Pulmonary artery endothelial cell (primary cell): ENCODE data around the gene MAPK8IP3. TPM values are rescaled to one million over a fixed set of nuclear protein-coding genes. Genes with fewer than 3 reads are reported as not detected.
"Not testable (repeated sequence)": the region's sequence is repeated elsewhere in the genome, so short reads cannot be mapped to it uniquely, and the experiment has no call there.

Experiments used
- DNase-seq: peaks from one replicate; pipeline ENCODE4 v3.0.0-alpha.2; 2011; ENCODE audit warnings: low read depth, low spot score
- total RNA-seq: library from RNA; depleted of rRNA; stranded (reverse); fragments of >200 nt; gene quantifications from 2 replicates; pipeline ENCODE4 v1.2.3, GENCODE V29; 2014

MAPK8IP3 gene
- total RNA-seq, 1 donor from 2014 or later: 31.2 TPM

DNA sequence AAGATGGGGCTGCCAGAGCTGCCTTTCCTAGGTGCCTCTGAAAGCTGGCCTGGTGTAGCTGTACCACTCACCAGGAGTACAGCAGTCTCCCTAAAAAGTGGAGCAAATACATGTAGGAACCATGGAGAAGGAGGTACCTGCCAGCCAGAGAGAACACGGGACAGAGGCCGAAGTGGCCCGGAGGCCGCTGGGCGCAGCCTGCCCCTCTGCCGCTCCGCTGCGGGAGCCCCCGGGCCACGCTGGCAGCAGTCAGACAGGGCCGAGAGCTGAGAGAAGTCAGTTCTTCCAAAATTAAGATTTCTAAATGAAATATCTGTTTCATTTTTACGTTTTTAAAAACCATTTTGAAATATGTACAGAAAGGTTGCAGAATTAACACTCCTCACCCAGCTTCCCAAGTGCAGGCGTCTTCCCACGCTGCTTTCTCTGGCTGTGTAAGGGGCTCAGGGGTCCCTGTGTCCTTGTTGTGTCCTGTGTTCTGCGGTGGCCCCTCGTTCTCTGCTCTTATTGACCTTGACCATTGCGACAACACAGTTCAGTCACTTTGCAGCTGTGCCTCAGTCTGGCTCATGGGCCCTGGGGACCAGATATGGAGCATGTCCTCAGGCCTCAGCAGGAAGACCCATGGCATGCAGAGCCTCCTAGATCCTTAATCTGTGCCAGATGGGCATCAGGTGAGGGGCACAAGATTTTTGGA lies 5.0 kb downstream of the MAPK8IP3 start:
- DNase-seq: no peak

DNA sequence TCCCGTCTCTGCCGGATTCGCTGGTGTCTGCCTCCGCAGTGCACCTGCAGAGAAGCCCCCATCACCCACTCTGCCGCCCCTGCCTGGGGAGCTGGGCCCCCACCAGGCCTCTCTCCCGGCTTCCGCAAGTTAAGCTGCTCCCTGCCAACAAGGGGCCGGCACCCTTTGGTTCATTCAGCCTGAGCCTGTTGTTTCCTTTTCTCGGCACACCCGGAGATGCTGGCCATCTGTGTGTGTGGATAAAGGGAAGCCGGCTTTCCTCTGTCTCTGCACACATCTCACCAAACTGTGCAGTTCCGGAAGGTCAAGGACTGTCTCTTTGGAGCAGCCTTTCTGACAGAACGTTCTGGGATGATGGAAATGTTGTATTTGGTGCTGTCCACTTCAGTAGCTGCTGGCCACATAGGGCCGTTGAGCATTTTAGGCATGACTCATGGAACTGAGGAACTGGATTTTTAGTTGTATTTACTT lies 6.8 kb downstream of the MAPK8IP3 start:
- DNase-seq: no peak

DNA sequence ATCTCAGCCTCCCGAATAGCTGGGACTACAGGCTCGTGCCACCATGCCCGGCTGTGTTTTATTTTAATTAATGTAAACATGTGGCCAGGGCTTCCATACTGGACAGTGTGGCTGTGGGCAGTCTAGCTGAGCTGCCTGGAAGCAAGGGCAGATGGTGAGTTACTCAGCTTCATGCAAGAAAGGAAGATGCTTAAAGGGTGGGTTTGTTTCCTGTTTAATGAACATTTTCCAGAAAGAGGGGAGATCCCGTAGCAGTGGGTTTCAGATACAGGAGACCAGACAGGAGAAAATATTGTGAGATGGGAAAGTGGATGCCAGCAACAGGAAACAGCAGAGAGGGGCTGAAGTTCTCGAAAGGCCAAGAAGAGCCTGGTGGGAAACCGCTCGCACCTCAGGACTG lies 7.3 kb downstream of the MAPK8IP3 start:
- DNase-seq: no peak

DNA sequence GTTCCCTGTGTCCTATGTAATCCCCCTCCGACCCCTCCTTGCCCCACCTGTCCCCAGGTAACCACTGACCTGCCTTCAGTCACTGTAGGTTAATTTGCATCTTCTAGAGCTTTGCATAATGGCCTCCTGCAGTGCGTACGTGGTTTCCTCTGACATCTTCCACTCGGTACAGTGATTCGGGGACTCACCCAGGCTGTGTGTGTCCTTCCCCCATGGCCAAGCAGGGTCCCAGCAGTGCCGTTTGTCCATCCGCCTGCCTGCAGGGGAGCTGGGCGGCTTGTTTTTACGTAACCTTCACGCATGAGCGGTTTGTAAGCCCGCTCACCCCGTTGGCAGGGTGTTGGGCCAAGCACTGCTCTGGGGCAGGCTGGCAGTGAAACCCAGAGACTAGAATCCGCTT lies 7.9 kb downstream of the MAPK8IP3 start:
- DNase-seq: no peak

DNA sequence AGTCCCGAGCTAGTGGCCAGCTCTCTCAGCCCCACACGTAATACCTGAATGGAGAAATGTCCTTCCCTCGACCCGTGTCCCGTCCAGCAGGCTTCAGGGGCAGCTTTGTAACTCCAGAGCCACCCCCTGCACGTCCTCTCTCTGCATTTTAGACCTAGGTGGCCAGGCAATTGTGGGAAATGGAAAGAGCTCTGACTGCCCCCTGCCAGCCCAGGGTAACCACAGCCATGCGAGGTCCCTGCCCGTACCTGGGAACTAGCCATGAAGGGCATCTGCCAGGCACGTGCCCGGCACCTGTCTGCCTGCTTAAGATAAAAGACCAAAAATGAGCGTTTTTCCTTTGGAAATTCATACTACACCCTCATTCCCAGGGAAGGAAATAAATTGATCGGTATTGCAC lies 9.2 kb downstream of the MAPK8IP3 start:
- DNase-seq: no peak

DNA sequence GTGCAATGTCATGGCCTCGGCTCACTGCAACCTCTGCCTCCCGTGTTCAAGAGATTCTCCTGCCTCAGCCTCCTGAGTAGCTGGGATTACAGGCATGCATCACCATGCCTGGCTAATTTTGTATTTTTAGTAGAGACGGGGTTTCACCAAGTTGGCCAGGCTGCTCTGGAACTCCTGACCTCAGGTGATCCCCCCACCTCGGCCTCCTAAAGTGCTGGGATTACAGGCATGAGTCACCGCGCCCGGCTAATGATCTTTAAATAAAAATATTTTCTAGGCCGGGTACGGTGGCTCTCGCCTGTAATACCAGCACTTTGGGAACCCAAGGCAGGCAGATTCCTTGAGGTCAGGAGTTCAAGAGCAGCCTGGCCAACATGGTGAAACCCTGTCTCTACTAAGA lies 12.2 kb downstream of the MAPK8IP3 start:
- not testable (repeated sequence) for DNase-seq

DNA sequence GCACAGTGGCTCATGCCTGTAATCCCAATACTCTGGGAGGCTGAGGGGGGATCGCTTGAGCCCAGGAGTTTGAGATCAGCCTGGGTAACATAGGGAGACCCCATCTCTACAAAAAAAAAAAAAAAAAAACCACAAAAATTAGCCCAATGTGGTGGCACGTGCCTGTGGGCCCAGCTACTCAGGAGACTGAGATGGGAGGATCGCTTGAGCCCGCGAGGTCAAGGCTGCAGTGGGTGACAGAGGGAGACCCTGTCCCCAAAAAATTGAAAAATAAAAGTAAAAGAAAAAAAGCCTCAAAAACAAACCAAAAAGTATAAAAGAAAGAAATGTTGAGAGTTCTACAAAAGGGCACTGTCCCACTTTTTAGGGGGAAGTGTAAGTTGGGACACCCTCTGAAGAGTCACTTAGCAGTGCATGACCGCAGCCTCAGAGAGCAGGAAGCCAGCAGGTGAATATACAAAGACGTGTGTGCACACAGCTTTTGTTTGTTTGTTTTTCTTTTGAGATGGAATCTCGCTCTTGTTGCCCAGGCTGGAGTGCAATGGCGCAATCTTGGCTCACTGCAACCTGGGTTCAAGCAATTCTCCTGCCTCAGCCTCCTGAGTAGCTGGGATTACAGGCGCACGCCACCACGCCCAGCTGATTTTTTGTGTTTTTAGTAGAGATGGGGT lies 13.7 kb downstream of the MAPK8IP3 start:
- not testable (repeated sequence) for DNase-seq

DNA sequence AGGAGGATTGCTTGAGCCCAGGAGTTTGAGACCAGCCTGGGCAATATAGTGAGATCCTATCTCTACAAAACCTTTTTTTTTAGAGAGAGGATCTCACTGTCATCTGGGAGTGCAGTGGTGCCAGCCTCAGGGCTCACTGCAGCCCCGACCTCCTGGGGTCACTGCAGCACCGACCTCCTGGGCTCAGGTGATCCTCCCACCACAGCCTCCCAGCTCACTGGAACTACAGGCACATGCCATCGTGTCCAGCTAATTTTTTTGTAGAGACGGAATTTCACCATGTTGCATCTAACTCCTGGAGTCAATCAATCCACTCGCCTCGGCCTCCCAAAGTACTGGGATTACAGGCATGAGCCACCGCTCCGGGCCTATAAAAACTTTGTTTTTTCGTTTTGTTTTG lies 15.4 kb downstream of the MAPK8IP3 start:
- DNase-seq: no peak

DNA sequence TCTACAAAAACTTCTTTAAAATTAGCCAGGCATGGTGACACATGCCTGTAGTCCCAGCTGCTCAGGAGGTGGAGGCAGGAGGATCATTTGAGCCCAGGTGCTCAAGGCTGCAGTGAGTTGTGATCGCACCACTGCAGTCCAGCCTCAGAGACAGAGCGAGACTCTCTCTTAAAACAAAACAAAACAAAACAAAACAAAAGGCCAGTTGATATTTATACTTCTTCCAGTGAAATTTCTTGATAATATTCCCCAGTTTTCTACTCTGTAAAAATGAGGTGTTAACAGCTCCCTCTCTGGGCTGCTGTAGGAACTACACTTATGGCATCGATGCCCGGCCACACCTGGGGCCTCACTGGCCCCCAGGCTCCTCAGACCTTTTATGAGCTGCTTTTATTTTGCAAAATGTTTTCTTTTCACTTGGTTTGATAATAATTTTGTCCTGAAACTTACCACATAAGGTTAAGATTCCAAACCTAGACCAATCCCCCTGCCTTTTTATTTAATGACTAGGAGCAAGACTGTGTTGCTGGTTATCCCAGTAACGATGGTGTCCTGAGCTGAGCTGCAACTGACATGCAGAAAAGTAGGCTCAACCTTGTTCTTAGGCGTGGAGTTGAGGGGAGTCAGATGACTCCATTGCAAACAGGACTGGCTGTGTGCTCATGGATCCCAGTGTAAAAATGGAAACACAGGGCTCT lies 17.6 kb downstream of the MAPK8IP3 start:
- DNase-seq: no peak

- DNase-seq: no peak
Observed at GRCh38 chr16:1724491-1724890, 18.5 kb downstream of the MAPK8IP3 start.

- no peak for DNase-seq
Observed at GRCh38 chr16:1726661-1727502, 20.9 kb downstream of the MAPK8IP3 start.

DNA sequence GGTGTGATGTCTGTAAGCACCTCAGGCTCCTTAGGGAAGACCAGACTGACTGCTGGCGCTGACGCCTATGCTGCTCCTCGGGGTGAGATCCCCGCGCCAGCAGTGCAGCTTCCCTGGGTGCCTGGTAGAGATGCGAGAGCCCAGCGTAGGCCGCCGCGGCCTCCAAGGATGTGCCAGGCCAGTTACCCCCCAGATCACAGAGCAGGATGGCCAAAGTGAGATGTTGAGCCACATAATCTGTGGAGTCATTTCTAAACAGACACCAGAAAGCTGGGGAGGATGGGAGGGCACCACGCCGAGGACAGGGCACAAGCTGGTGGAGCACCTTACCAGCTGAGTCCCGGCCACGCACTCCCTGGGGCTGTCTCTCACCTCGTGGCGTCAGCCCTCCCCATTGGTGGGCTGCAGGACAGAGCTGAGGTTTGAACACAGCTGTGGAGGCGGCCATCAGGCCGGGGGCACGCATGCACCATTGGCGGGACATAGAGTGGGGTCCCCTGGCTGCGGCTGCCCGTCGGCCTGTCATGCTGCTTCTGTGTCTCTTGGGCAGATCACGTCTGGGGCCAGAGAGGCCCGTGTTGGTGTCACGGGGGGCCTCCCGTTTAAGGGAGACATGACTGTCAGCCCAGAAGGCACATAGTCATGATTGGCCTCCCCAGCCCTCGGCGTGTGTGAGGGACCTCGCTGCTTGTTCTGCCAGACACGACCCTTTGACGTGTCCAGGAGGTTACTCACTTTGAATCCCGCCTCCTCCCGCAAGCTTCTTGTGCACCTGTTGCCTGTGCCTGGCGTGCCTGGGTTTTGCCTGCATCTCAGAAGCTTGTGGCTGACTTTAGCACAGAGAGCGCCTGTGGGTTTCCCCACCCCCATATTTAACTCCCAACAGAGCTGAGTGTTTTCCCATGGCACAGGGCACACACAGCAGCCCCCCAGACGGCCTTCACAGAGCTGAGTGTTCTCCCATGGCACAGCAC lies 21.9 kb downstream of the MAPK8IP3 start:
- no peak for DNase-seq

GRCh38 chr16:1729026-1729425 lies 23.0 kb downstream of the MAPK8IP3 start:
- DNase-seq: no peak

DNA sequence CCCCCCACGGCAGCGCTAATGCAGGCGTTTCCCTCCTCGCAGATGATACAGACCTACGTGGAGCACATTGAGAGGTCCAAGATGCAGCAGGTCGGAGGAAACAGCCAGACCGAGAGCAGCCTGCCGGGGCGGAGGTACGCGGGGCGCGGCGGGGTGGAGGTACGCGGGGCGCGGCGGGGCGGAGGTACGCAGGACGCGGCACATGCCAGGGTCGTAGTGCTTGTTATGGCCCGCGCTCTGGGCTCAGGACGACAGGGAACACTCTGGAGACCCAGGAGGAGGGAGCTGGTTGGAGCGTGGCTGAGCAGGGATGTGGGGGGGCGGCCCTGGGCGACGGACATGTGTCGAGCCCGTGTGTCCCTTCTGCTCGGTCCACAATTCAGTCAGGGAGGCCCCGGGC lies 23.4 kb downstream of the MAPK8IP3 start:
- no peak for DNase-seq

- DNase-seq: no peak
Observed at GRCh38 chr16:1731073-1731472, 25.1 kb downstream of the MAPK8IP3 start.

DNA sequence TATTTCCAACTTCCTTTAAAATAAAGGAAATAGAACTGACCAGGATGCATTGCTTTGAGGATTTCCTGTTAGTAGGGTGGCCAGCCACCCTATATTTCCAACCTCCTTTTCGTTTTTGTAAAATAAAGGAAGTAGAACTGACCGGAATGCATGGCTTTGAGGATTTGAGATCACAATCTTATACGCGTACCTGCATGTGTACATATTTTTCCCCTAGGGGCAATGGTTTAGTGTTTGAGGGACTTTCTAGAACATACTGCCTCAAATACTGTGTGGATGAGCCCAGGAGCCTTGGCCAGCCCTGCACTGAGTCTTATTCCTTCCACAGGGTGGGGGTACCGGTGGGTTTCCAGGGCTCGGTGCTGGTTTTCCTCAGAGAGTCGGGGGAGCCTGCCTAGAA lies 25.6 kb downstream of the MAPK8IP3 start:
- DNase-seq: no peak

GRCh38 chr16:1732071-1732470 lies 26.1 kb downstream of the MAPK8IP3 start:
- no peak for DNase-seq

- DNase-seq: not testable (repeated sequence)
Observed at GRCh38 chr16:1732551-1732987, 26.6 kb downstream of the MAPK8IP3 start.

GRCh38 chr16:1734123-1734522 lies 28.1 kb downstream of the MAPK8IP3 start:
- DNase-seq: no peak

DNA sequence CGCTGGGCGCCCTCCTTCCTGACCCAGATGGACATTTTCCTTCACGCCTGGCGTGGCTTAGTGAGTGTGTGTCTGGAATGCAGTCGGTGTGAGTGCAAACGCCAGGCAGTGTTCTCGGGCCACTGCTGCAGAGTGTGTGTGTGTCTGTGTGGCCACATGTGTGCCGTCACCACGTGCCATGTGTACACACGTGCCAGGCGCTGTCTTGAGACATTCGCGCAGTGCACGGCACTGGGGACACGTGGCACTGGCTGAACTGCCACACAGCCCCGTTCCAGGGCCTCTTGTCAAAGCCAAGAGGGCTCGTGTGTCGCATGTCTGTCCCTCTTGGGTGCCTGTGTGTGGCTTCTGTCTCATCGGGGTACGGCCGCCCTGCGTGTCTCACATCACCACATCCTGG lies 28.8 kb downstream of the MAPK8IP3 start:
- no peak for DNase-seq
